ENCODE measurements around the gene TRAPPC4.

The TRAPPC4 gene

DNA sequence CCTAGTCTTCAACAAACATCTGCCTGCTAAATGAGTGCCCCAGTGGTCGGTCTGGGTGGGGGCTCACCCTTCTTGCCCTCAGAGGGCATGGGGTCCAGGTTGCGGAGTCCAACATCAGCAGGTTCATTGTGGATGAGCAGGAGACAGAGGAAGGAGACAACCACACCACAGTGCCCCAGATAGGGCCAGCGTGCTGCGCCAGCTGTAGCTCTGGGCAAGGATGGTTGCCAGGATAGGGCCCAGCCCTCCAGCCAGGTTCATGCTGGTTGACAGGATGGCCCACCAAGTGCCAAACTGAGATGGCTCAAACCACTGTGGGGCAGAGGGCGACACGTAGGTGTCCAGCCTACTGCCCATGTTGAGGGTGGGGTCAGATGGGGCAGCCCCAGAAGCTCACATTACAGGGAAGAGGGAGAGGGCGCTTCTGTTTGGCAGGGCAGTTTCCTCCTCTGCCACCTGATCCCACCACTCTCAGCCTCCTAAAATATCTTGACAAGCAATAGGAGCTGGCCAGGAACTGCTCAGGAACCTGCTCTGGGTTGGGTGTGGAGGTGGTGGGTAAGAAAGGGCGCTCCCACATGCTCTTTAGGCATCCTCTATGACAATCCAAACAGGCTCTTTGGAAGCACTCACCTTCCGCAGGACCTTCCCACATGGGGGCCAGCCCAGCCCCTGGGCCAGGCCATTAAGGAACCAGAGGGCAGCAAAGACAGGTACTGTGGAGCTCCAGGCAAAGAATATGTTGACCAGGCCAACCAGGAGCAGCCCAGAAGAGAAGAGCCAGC, 9.2 kb downstream of the TRAPPC4 start:
- Histone ChIP-seq H3K4me1 (ENCODE audit: control insufficient read depth, low read depth, low read length) (peaks cover 15% of the 10 kb centered on the region), H3K27me3 (ENCODE audit: insufficient read depth, low read length, poor library complexity) (no peaks in the 10 kb centered on the region), H3K27ac (ENCODE audit: low read depth, low read length) (no peak overlapping the region), H2BK120ac (ENCODE audit: low read depth, low read length) (no peak overlapping the region), H3K79me2 (ENCODE audit: control insufficient read depth, insufficient read depth, low read length) (peaks cover 1% of the 10 kb centered on the region), H3K79me1 (ENCODE audit: low read length) (peaks cover 11% of the 10 kb centered on the region), H3K56ac (ENCODE audit: low read length) (peak overlapping the region; percentile 22), H4K8ac (ENCODE audit: low read depth, low read length) (no peak overlapping the region), H3K36me3 (ENCODE audit: control insufficient read depth, insufficient read depth, low read length) (peaks cover 2% of the 10 kb centered on the region), H3K4ac (ENCODE audit: low read depth, low read length) (no peak overlapping the region), H3K9ac (ENCODE audit: low read length) (no peak overlapping the region), H3K23ac (ENCODE audit: low read length) (no peak overlapping the region), H2BK15ac (replicated peaks; ENCODE audit: low read depth) (no peak overlapping the region), H3K4me3 (ENCODE audit: low read length) (no peak overlapping the region), H3K4me2 (ENCODE audit: low read length) (no peak overlapping the region), H2AK5ac (ENCODE audit: low read length) (no peak overlapping the region), H2BK5ac (ENCODE audit: low read length) (no peak overlapping the region), H4K5ac (ENCODE audit: low read length) (no peak overlapping the region), H3K18ac (ENCODE audit: low read length) (no peak overlapping the region)
- DNase-seq, result no peak
- no CpG with 5 or more reads among the region's 9 CpGs for WGBS (ENCODE audit: extremely low coverage, insufficient coverage, low lambda C conversion rate)

DNA sequence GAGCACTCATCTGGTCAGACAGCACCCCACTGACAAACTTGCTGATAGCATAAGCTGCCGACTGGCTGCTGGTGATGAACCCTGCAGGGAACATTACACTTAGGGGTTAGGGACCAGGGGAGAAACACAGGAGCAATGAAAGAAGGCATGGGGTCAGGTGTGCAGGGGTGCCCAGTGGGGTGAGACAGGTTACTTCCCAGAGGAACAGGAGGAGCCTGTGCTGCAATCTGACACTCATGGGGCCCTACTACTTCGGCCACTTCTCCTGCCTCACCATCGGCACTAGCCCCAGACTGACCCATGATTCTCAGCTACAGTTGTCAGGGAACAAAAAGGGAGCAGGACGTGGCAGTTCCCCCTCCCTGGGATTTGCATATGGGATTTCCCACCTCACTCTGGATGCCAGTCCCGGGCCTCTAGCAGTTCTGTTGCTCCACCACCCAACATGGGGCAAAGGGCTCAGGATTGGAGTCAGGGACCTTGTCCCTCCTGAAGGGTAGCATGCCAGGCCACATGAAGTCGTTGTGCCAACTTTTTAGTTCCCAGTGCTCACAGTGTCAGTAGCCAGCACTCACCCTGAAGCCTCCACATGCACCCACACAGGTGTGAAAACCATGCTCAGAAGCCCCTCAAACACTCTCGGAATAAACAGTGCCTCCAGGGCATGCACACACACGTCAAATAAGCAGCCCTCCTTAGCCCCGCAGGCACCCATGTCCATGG, 9.9 kb downstream of the TRAPPC4 start:
- peak overlapping the region; percentile 26 for H3K56ac ChIP-seq (ENCODE audit: low read length)
- no peak overlapping the region for H3K4me2 ChIP-seq (ENCODE audit: low read length)
- H3K36me3 ChIP-seq (ENCODE audit: control insufficient read depth, insufficient read depth, low read length), result peaks cover 2% of the 10 kb centered on the region
- H2BK5ac ChIP-seq (ENCODE audit: low read length), result no peak overlapping the region
- no peak overlapping the region for H2BK120ac ChIP-seq (ENCODE audit: low read depth, low read length)
- no peak overlapping the region for H3K18ac ChIP-seq (ENCODE audit: low read length)
- peak overlapping the region; percentile 83 for H3K9ac ChIP-seq (ENCODE audit: low read length)
- H3K4me3 ChIP-seq (ENCODE audit: low read length), result no peak overlapping the region
- H3K27me3 ChIP-seq (ENCODE audit: insufficient read depth, low read length, poor library complexity), result no peaks in the 10 kb centered on the region
- no peak overlapping the region for H3K4ac ChIP-seq (ENCODE audit: low read depth, low read length)
- peaks cover 11% of the 10 kb centered on the region for H3K79me1 ChIP-seq (ENCODE audit: low read length)
- H3K23ac ChIP-seq (ENCODE audit: low read length), result no peak overlapping the region
- peaks cover 13% of the 10 kb centered on the region for H3K4me1 ChIP-seq (ENCODE audit: control insufficient read depth, low read depth, low read length)
- H2AK5ac ChIP-seq (ENCODE audit: low read length), result no peak overlapping the region
- H4K5ac ChIP-seq (ENCODE audit: low read length), result no peak overlapping the region
- no peaks in the 10 kb centered on the region for H3K79me2 ChIP-seq (ENCODE audit: control insufficient read depth, insufficient read depth, low read length)
- DNase-seq, result peak; percentile 67
- no peak overlapping the region for H3K27ac ChIP-seq (ENCODE audit: low read depth, low read length)
- no CpG with 5 or more reads among the region's 9 CpGs for WGBS (ENCODE audit: extremely low coverage, insufficient coverage, low lambda C conversion rate)
- H2BK15ac ChIP-seq (replicated peaks; ENCODE audit: low read depth), result no peak overlapping the region
- H4K8ac ChIP-seq (ENCODE audit: low read depth, low read length), result no peak overlapping the region

- peak overlapping the region; percentile 26 for H3K56ac ChIP-seq (ENCODE audit: low read length)
- H3K79me1 ChIP-seq (ENCODE audit: low read length), result peaks cover 11% of the 10 kb centered on the region
- no peak overlapping the region for H3K4me2 ChIP-seq (ENCODE audit: low read length)
- no peak overlapping the region for H2BK5ac ChIP-seq (ENCODE audit: low read length)
- H4K5ac ChIP-seq (ENCODE audit: low read length), result no peak overlapping the region
- no peak overlapping the region for H3K4me3 ChIP-seq (ENCODE audit: low read length)
- H3K23ac ChIP-seq (ENCODE audit: low read length), result no peak overlapping the region
- no peak overlapping the region for H2BK120ac ChIP-seq (ENCODE audit: low read depth, low read length)
- H4K8ac ChIP-seq (ENCODE audit: low read depth, low read length), result no peak overlapping the region
- H3K79me2 ChIP-seq (ENCODE audit: control insufficient read depth, insufficient read depth, low read length), result no peaks in the 10 kb centered on the region
- no peak overlapping the region for H2AK5ac ChIP-seq (ENCODE audit: low read length)
- no CpG with 5 or more reads among the region's 1 CpG for WGBS (ENCODE audit: extremely low coverage, insufficient coverage, low lambda C conversion rate)
- peaks cover 2% of the 10 kb centered on the region for H3K36me3 ChIP-seq (ENCODE audit: control insufficient read depth, insufficient read depth, low read length)
- peaks cover 11% of the 10 kb centered on the region for H3K4me1 ChIP-seq (ENCODE audit: control insufficient read depth, low read depth, low read length)
- H3K18ac ChIP-seq (ENCODE audit: low read length), result no peak overlapping the region
- H3K4ac ChIP-seq (ENCODE audit: low read depth, low read length), result no peak overlapping the region
- H3K27ac ChIP-seq (ENCODE audit: low read depth, low read length), result no peak overlapping the region
- H3K27me3 ChIP-seq (ENCODE audit: insufficient read depth, low read length, poor library complexity), result no peaks in the 10 kb centered on the region
- DNase-seq, result no peak
- H2BK15ac ChIP-seq (replicated peaks; ENCODE audit: low read depth), result no peak overlapping the region
- peak overlapping the region; percentile 83 for H3K9ac ChIP-seq (ENCODE audit: low read length)
Observed at GRCh38 chr11:119029069-119029339, 10.4 kb downstream of the TRAPPC4 start.

DNA sequence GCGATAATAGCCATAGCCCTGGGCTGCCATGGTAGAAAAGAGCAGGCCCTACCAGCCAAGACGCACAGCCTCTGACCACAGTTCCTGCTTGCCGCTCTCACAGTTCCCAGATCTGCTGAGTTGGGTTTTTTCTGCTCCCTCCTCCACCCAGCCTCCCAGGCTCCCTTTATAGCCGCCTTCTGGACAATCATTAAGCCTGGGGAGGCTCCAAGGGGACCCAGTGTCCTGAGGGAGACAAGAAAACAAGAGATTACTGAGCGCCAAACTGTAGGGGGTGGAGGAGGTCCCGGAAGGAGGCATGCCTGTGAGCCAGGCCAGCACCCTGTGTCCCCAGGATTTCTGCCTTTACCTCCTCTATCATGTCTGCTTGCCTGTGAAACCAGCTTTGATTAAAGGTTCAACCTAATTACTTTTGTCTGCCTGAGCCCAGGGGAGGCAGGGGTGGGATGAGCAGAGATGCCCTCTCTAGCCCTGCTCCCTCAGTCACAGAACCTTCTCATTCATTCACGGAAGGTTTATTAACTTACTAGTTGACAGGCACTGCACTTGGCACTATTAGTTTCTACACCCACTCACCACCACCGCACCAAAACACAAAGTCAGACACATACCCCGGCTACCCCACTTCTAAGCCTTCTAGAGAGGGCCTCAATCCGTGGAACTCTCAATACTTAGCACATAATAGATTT, 10.9 kb downstream of the TRAPPC4 start:
- no peak overlapping the region for H3K18ac ChIP-seq (ENCODE audit: low read length)
- H3K36me3 ChIP-seq (ENCODE audit: control insufficient read depth, insufficient read depth, low read length), result peaks cover 2% of the 10 kb centered on the region
- H3K4me3 ChIP-seq (ENCODE audit: low read length), result no peak overlapping the region
- no peak overlapping the region for H2BK120ac ChIP-seq (ENCODE audit: low read depth, low read length)
- no peak overlapping the region for H4K5ac ChIP-seq (ENCODE audit: low read length)
- no peak overlapping the region for H3K4ac ChIP-seq (ENCODE audit: low read depth, low read length)
- H2AK5ac ChIP-seq (ENCODE audit: low read length), result no peak overlapping the region
- no peaks in the 10 kb centered on the region for H3K27me3 ChIP-seq (ENCODE audit: insufficient read depth, low read length, poor library complexity)
- peak overlapping the region; percentile 65 for H3K4me2 ChIP-seq (ENCODE audit: low read length)
- peak overlapping the region; percentile 94 for H3K56ac ChIP-seq (ENCODE audit: low read length)
- no peak overlapping the region for H4K8ac ChIP-seq (ENCODE audit: low read depth, low read length)
- no peak overlapping the region for H2BK5ac ChIP-seq (ENCODE audit: low read length)
- DNase-seq, result peak; percentile 35
- no peak overlapping the region for H3K27ac ChIP-seq (ENCODE audit: low read depth, low read length)
- H3K4me1 ChIP-seq (ENCODE audit: control insufficient read depth, low read depth, low read length), result peaks cover 11% of the 10 kb centered on the region
- no peaks in the 10 kb centered on the region for H3K79me2 ChIP-seq (ENCODE audit: control insufficient read depth, insufficient read depth, low read length)
- no peak overlapping the region for H3K23ac ChIP-seq (ENCODE audit: low read length)
- H3K79me1 ChIP-seq (ENCODE audit: low read length), result peaks cover 11% of the 10 kb centered on the region
- WGBS (ENCODE audit: extremely low coverage, insufficient coverage, low lambda C conversion rate), result no CpG with 5 or more reads among the region's 10 CpGs
- peak overlapping the region; percentile 83 for H3K9ac ChIP-seq (ENCODE audit: low read length)
- H2BK15ac ChIP-seq (replicated peaks; ENCODE audit: low read depth), result no peak overlapping the region

DNA sequence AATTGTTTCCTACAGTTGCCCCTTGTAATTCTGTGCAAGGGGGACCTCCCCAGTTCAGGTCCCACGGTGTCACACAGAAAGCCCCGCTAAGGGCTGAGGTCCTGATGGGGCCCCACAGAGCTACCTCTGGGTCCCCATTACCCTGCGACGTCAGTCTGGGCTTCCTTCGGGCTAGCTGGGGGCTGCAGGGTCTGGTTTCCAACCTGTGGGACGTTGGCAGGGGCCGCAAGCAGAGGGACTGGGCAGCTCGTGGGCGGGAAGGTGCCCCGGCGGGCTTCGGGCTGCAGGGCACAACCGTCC, 11.4 kb downstream of the TRAPPC4 start:
- Histone ChIP-seq H2BK5ac (ENCODE audit: low read length) (no peak overlapping the region), H4K5ac (ENCODE audit: low read length) (no peak overlapping the region), H3K4me3 (ENCODE audit: low read length) (peak overlapping the region; percentile 59), H3K27me3 (ENCODE audit: insufficient read depth, low read length, poor library complexity) (no peaks in the 10 kb centered on the region), H3K79me1 (ENCODE audit: low read length) (peaks cover 11% of the 10 kb centered on the region), H3K36me3 (ENCODE audit: control insufficient read depth, insufficient read depth, low read length) (peaks cover 2% of the 10 kb centered on the region), H3K4me1 (ENCODE audit: control insufficient read depth, low read depth, low read length) (peaks cover 11% of the 10 kb centered on the region), H3K79me2 (ENCODE audit: control insufficient read depth, insufficient read depth, low read length) (no peaks in the 10 kb centered on the region), H3K23ac (ENCODE audit: low read length) (no peak overlapping the region), H3K9ac (ENCODE audit: low read length) (peak overlapping the region; percentile 83), H2BK15ac (replicated peaks; ENCODE audit: low read depth) (no peak overlapping the region), H3K4me2 (ENCODE audit: low read length) (peak overlapping the region; percentile 65), H3K18ac (ENCODE audit: low read length) (peak overlapping the region; percentile 81), H3K27ac (ENCODE audit: low read depth, low read length) (no peak overlapping the region), H4K8ac (ENCODE audit: low read depth, low read length) (no peak overlapping the region), H2AK5ac (ENCODE audit: low read length) (no peak overlapping the region), H3K56ac (ENCODE audit: low read length) (peak overlapping the region; percentile 94), H3K4ac (ENCODE audit: low read depth, low read length) (peak overlapping the region; percentile 46), H2BK120ac (ENCODE audit: low read depth, low read length) (no peak overlapping the region)
- DNase-seq, result no peak
- WGBS (ENCODE audit: extremely low coverage, insufficient coverage, low lambda C conversion rate), result no CpG with 5 or more reads among the region's 13 CpGs

Measured in mesendoderm (in vitro differentiated cells).